DND-41 (cell line): ENCODE measurements around the gene TPM4.

Experiments
- CTCF ChIP-seq: IDR thresholded peaks from 2 replicates; pipeline ENCODE4 v1.5.1; 2012; ENCODE audit warnings: borderline replicate concordance, low read length, moderate library complexity, mild to moderate bottlenecking; ENCODE audit not compliant: poor library complexity, severe bottlenecking; ENCODE audit errors: extremely low read depth
- EZH2 ChIP-seq: IDR thresholded peaks from 3 replicates; pipeline ENCODE4 v1.6.1; 2012; ENCODE audit warnings: borderline replicate concordance, low read depth, mild to moderate bottlenecking, moderate library complexity, low read length, inconsistent platforms; ENCODE audit not compliant: severe bottlenecking

- TF ChIP-seq CTCF (no peak), EZH2 (no peak)
These were observed 42.1 kb upstream of the TPM4 start for GRCh38 chr19:16034180-16034579.
